ENCODE results near the gene SLF2.

- TF ChIP-seq CEBPB (IDR thresholded peaks at IDR 0.05) (no peak), ZBTB7A (IDR thresholded peaks at IDR 0.05; ENCODE audit: low read depth) (no peak), TEAD4 (IDR thresholded peaks at IDR 0.05) (no peak)
- TF ChIP-seq, protein P1, sequence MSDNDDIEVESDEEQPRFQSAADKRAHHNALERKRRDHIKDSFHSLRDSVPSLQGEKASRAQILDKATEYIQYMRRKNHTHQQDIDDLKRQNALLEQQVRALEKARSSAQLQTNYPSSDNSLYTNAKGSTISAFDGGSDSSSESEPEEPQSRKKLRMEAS (IDR thresholded peaks at IDR 0.05) = no peak
These were observed 654 bp upstream of the SLF2 start for GRCh38 chr10:100912013-100912604.
